Liver (tissue), 4 donors: ENCODE results near the gene PPY. TPM values are rescaled to one million over a fixed set of nuclear protein-coding genes. Genes with fewer than 3 reads are reported as not detected.

Experiments
- polyA plus RNA-seq, 2 donors: library from polyadenylated mRNA; stranded (reverse) in 1 of 2; unstranded in 1 of 2; fragments of 200-250 nt in 1 of 2; fragments of >200 nt in 1 of 2; fragmentation: Nextera tagmentation in 1 of 2; extraction: Ambion mirVana in 1 of 2; gene quantifications; one replicate each; pipeline versions ENCODE4 v1.2.1 to v1.2.3, GENCODE V29; 2013 to 2015
- total RNA-seq, 2 donors: library from RNA; depleted of rRNA; stranded (reverse); fragments of >200 nt; gene quantifications; one replicate each; pipeline ENCODE4 v1.2.3, GENCODE V29; 2014
- donor health status: healthy.
- donor health status: healthy.
- donor health status: healthy.

The PPY gene
- total and polyA plus RNA-seq, 4 donors = not detected

Other genes with a start within 250 kb of the PPY start
- gene SOST, start 183.7 kb downstream of the PPY start, total RNA-seq = not detected
- not detected for gene SOST, start 183.7 kb downstream of the PPY start, polyA plus RNA-seq
- 100 to 1,000 TPM in 1 of 2 donors, 10 to 100 TPM in 1; 30.4 to 104 TPM for gene DUSP3, start 163.5 kb downstream of the PPY start, total RNA-seq
- 10 to 100 TPM; 59.8 to 61.8 TPM for gene DUSP3, start 163.5 kb downstream of the PPY start, polyA plus RNA-seq
- under 1 TPM in 1 of 2 donors, not detected in 1; 0.08 TPM for gene CFAP97D1, start 162.0 kb downstream of the PPY start, total RNA-seq
- gene CFAP97D1, start 162.0 kb downstream of the PPY start, polyA plus RNA-seq = not detected
- 1 to 10 TPM in 1 of 2 donors, under 1 TPM in 1; 0.23 to 1.3 TPM for gene MPP3, start 109.3 kb downstream of the PPY start, total RNA-seq
- gene MPP3, start 109.3 kb downstream of the PPY start, polyA plus RNA-seq = under 1 TPM; 0.63 to 0.82 TPM
- gene CD300LG, start 95.3 kb downstream of the PPY start, total RNA-seq = under 1 TPM; 0.14 to 0.17 TPM
- under 1 TPM; 0.24 to 0.58 TPM for gene CD300LG, start 95.3 kb downstream of the PPY start, polyA plus RNA-seq
- gene MPP2, start 34.9 kb downstream of the PPY start, total RNA-seq = under 1 TPM; 0.05 to 0.25 TPM
- under 1 TPM; 0.06 to 0.13 TPM for gene MPP2, start 34.9 kb downstream of the PPY start, polyA plus RNA-seq
- not detected for gene PYY, start 11.5 kb upstream of the PPY start, total RNA-seq
- under 1 TPM in 1 of 2 donors, not detected in 1; 0.05 TPM for gene PYY, start 11.5 kb upstream of the PPY start, polyA plus RNA-seq
- 10 to 100 TPM; 21.5 to 29.4 TPM for gene NAGS, start 62.1 kb upstream of the PPY start, total RNA-seq
- 10 to 100 TPM; 27.1 to 29.8 TPM for gene NAGS, start 62.1 kb upstream of the PPY start, polyA plus RNA-seq
- 10 to 100 TPM; 24.4 to 25.7 TPM for gene TMEM101, start 72.5 kb upstream of the PPY start, total RNA-seq
- gene TMEM101, start 72.5 kb upstream of the PPY start, polyA plus RNA-seq = 10 to 100 TPM; 12.0 to 18.4 TPM
- 10 to 100 TPM; 12.1 to 13.6 TPM for gene LSM12, start 124.2 kb upstream of the PPY start, total RNA-seq
- gene LSM12, start 124.2 kb upstream of the PPY start, polyA plus RNA-seq = 10 to 100 TPM; 16.7 to 31.9 TPM
- 1 to 10 TPM; 6.7 to 7.8 TPM for gene G6PC3, start 128.3 kb upstream of the PPY start, total RNA-seq
- gene G6PC3, start 128.3 kb upstream of the PPY start, polyA plus RNA-seq = 10 to 100 TPM in 1 of 2 donors, 1 to 10 TPM in 1; 8.7 to 15.1 TPM
- 10 to 100 TPM; 18.2 to 20.3 TPM for gene HDAC5, start 181.2 kb upstream of the PPY start, total RNA-seq
- gene HDAC5, start 181.2 kb upstream of the PPY start, polyA plus RNA-seq = 10 to 100 TPM in 1 of 2 donors, 1 to 10 TPM in 1; 5.8 to 10.7 TPM
- 1 to 10 TPM in 1 of 2 donors, under 1 TPM in 1; 0.08 to 1.9 TPM for gene HROB, start 199.5 kb upstream of the PPY start, total RNA-seq
- under 1 TPM; 0.29 to 0.32 TPM for gene HROB, start 199.5 kb upstream of the PPY start, polyA plus RNA-seq
- under 1 TPM in 1 of 2 donors, not detected in 1; 0.37 TPM for gene ASB16, start 228.2 kb upstream of the PPY start, total RNA-seq
- gene ASB16, start 228.2 kb upstream of the PPY start, polyA plus RNA-seq = under 1 TPM; 0.02 to 0.08 TPM
- 10 to 100 TPM; 12.2 to 14.7 TPM for gene TMUB2, start 244.5 kb upstream of the PPY start, total RNA-seq
- 10 to 100 TPM; 13.3 to 18.8 TPM for gene TMUB2, start 244.5 kb upstream of the PPY start, polyA plus RNA-seq